Fibroblast of lung (primary cell): ENCODE results near the gene TMEM250. TPM values are rescaled to one million over a fixed set of nuclear protein-coding genes. Genes with fewer than 3 reads are reported as not detected.

ENCODE experiments used
- DNase-seq, 2 donors: peaks; one replicate each; pipeline versions ENCODE4 v3.0.0 to v3.0.0-alpha.2; 2010; ENCODE audit warnings: low read depth in 2 of 2
- H2AFZ ChIP-seq: 2 replicates; pipeline ENCODE4 v1.5.1; 2012; ENCODE audit warnings: low read length, control low read depth, inconsistent platforms
- H3K27ac ChIP-seq: 2 replicates; pipeline ENCODE4 v1.5.1; 2011; ENCODE audit warnings: low read length, control low read depth; ENCODE audit not compliant: insufficient read depth
- H3K27me3 ChIP-seq: 2 replicates; pipeline ENCODE4 v1.5.1; 2011; ENCODE audit warnings: mild to moderate bottlenecking, low read length; ENCODE audit not compliant: control insufficient read depth, insufficient read depth
- H3K36me3 ChIP-seq: 2 replicates; pipeline ENCODE4 v1.5.1; 2011; ENCODE audit warnings: low read length; ENCODE audit not compliant: control insufficient read depth, insufficient read depth
- H3K4me1 ChIP-seq: 2 replicates; pipeline ENCODE4 v1.5.1; 2011; ENCODE audit warnings: low read length; ENCODE audit not compliant: control insufficient read depth, insufficient read depth; ENCODE audit errors: extremely low read depth
- H3K4me2 ChIP-seq: 2 replicates; pipeline ENCODE4 v1.5.1; 2011; ENCODE audit warnings: low read length, control low read depth; ENCODE audit not compliant: insufficient read depth; ENCODE audit errors: extremely low read depth
- H3K4me3 ChIP-seq, 4 experiments: fragments of 200-600 bp in 1 of 4; sonication (generic) in 1 of 4; replicated peaks in 1 of 4; 2 replicates each; pipeline ENCODE4 v1.5.1; 2011 to 2016; ENCODE audit warnings: low read length in 4 of 4, low read depth in 3 of 4, mild to moderate bottlenecking in 3 of 4, control low read depth in 2 of 4, inconsistent platforms in 1 of 4, mixed read lengths in 1 of 4; ENCODE audit not compliant: insufficient read depth in 1 of 4; ENCODE audit errors: control extremely low read depth in 1 of 4
- H3K79me2 ChIP-seq: 2 replicates; pipeline ENCODE4 v1.5.1; 2012; ENCODE audit warnings: mild to moderate bottlenecking, low read length, inconsistent platforms; ENCODE audit not compliant: control insufficient read depth, insufficient read depth
- H3K9ac ChIP-seq: 2 replicates; pipeline ENCODE4 v1.5.1; 2011; ENCODE audit warnings: mild to moderate bottlenecking, low read length, control low read depth; ENCODE audit not compliant: insufficient read depth
- H3K9me3 ChIP-seq: 2 replicates; pipeline ENCODE4 v1.5.1; 2012; ENCODE audit warnings: low read depth, low read length; ENCODE audit not compliant: control insufficient read depth, insufficient read depth
- H4K20me1 ChIP-seq: 2 replicates; pipeline ENCODE4 v1.5.1; 2011; ENCODE audit warnings: low read length; ENCODE audit not compliant: control insufficient read depth, insufficient read depth; ENCODE audit errors: extremely low read depth
- CTCF ChIP-seq, 2 donors: IDR thresholded peaks in 1 of 2; conservative IDR thresholded peaks in 1 of 2; 1 replicate in 1 of 2; 2 replicates in 1 of 2; pipeline ENCODE4 v1.5.1; 2011 to 2012; ENCODE audit warnings: low read length in 2 of 2, control low read depth in 1 of 2, inconsistent platforms in 1 of 2, low read depth in 1 of 2, mild to moderate bottlenecking in 1 of 2
- EZH2 ChIP-seq: IDR thresholded peaks from 2 replicates; pipeline ENCODE4 v1.5.1; 2012; ENCODE audit warnings: low read length, control low read depth, mild to moderate bottlenecking; ENCODE audit errors: missing control alignments
- polyA plus RNA-seq, 2 donors: library from polyadenylated mRNA; depleted of rRNA in 1 of 2; stranded (reverse) in 1 of 2; unstranded in 1 of 2; fragments of >200 nt; gene quantifications; 2 replicates each; pipeline ENCODE4 v1.2.1, GENCODE V29; 2011 to 2012; ENCODE audit warnings: missing spikeins in 1 of 2
- total RNA-seq: library from RNA; depleted of rRNA; stranded (reverse); fragments of >200 nt; gene quantifications from 2 replicates; pipeline ENCODE4 v1.2.1, GENCODE V29; 2014

Gene TMEM250
- total and polyA plus RNA-seq, 2 donors (not counting 1 experiment from before 2014, with no cell fraction given): 13.3 to 43.3 TPM

GRCh38 chr9:136143215-136144001, 24.7 kb upstream of the TMEM250 start:
- no peaks in the 10 kb centered on the region for H3K36me3 ChIP-seq
- H2AFZ ChIP-seq: no peak overlapping the region
- H3K9ac ChIP-seq: no peak overlapping the region
- no peaks in the 10 kb centered on the region for H3K27me3 ChIP-seq
- no peak overlapping the region for H3K4me3 ChIP-seq
- peak in 1 of 2 donors; percentile 25 for DNase-seq
- TF ChIP-seq CTCF (conservative IDR thresholded peaks at IDR 0.05 in 1 of 2, IDR thresholded peaks at IDR 0.05 in 1 of 2; ENCODE audit: low read depth in 1 of 2, low read length in 2 of 2): peak in 1 of 2 donors; percentile 37
- TF ChIP-seq EZH2: no peak
- no peaks in the 10 kb centered on the region for H3K79me2 ChIP-seq
- H4K20me1 ChIP-seq: no peaks in the 10 kb centered on the region
- H3K27ac ChIP-seq: no peak overlapping the region
- H3K4me2 ChIP-seq: no peak overlapping the region
- no peaks in the 10 kb centered on the region for H3K9me3 ChIP-seq
- no peaks in the 10 kb centered on the region for H3K4me1 ChIP-seq

GRCh38 chr9:136142859-136143214, 24.2 kb upstream of the TMEM250 start:
- TF ChIP-seq CTCF (conservative IDR thresholded peaks at IDR 0.05 in 1 of 2, IDR thresholded peaks at IDR 0.05 in 1 of 2; ENCODE audit: low read depth in 1 of 2, low read length in 2 of 2) (no peak), EZH2 (no peak)
- H3K36me3 ChIP-seq: no peaks in the 10 kb centered on the region
- H3K4me2 ChIP-seq: no peak overlapping the region
- H3K9ac ChIP-seq: no peak overlapping the region
- H4K20me1 ChIP-seq: no peaks in the 10 kb centered on the region
- no peaks in the 10 kb centered on the region for H3K79me2 ChIP-seq
- no peaks in the 10 kb centered on the region for H3K4me1 ChIP-seq
- H3K27ac ChIP-seq: no peak overlapping the region
- no peaks in the 10 kb centered on the region for H3K27me3 ChIP-seq
- H2AFZ ChIP-seq: no peak overlapping the region
- no peaks in the 10 kb centered on the region for H3K9me3 ChIP-seq
- H3K4me3 ChIP-seq: no peak overlapping the region
- no peak for DNase-seq

DNA sequence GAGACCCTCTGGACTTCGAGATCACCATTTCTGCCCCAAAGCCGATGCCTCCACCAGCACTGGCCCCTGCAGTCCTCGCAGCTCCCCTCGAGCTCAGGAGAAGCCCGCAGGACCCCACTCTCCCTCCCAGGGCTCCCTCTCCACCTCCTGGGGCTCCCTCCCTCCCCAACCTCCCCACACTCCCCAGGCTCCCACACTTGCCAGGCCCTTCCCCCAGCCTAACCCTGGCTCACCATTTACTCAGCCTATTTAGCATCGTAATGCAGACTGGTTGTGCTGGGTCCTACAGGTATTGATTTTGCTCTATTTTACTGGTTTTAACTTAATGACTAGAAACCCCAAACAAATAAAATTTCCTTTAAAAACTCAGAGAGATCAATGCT, 23.7 kb upstream of the TMEM250 start:
- Histone ChIP-seq H3K4me3 (no peak overlapping the region), H3K27me3 (no peaks in the 10 kb centered on the region), H3K9me3 (no peaks in the 10 kb centered on the region), H2AFZ (no peak overlapping the region), H3K4me2 (no peak overlapping the region), H3K4me1 (no peaks in the 10 kb centered on the region), H3K79me2 (no peaks in the 10 kb centered on the region), H3K36me3 (no peaks in the 10 kb centered on the region), H3K27ac (no peak overlapping the region), H4K20me1 (no peaks in the 10 kb centered on the region), H3K9ac (no peak overlapping the region)
- DNase-seq: no peak
- TF ChIP-seq CTCF (conservative IDR thresholded peaks at IDR 0.05 in 1 of 2, IDR thresholded peaks at IDR 0.05 in 1 of 2; ENCODE audit: low read depth in 1 of 2, low read length in 2 of 2): no peak
